HFF-Myc (cell line): ENCODE results near the gene EPRS1.

Experiments used
- DNase-seq: peaks from one replicate; pipeline ENCODE4 v3.0.0-alpha.2; 2011; ENCODE audit warnings: low read depth; ENCODE audit errors: extremely low read depth
- H3K4me3 ChIP-seq: replicated peaks from 2 replicates; pipeline ENCODE4 v1.5.1; 2011; ENCODE audit warnings: low read depth, mild to moderate bottlenecking, control low read depth, low read length
- CTCF ChIP-seq: IDR thresholded peaks from 2 replicates; pipeline ENCODE4 v1.5.1; 2012; ENCODE audit warnings: mild to moderate bottlenecking, low read depth, low read length, control low read depth; ENCODE audit errors: missing control alignments

Gene EPRS1

GRCh38 chr1:220007438-220007837, 38.9 kb downstream of the EPRS1 start:
- no peak for TF ChIP-seq CTCF
- no peak for DNase-seq
- no peak overlapping the region for H3K4me3 ChIP-seq

DNA sequence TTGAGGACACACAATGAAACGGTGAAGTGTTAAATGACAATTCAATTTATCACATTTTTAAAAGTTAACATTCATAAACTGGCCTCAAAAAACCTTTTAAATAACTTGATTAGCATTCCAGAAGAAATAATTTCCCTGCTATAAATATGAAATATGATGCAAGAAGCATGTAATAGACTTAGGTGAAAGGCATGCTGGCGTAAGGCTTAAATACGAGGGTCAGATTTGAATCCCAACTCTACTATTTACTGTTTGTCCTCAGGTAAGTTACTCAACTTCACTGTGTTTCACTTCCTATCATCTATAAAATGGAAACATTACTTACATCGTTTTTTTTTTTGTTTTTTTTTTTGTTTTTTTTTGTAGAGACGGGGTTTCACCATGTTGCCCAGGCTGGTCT, 40.8 kb downstream of the EPRS1 start:
- no peak for DNase-seq
- H3K4me3 ChIP-seq = no peak overlapping the region
- no peak for TF ChIP-seq CTCF

DNA sequence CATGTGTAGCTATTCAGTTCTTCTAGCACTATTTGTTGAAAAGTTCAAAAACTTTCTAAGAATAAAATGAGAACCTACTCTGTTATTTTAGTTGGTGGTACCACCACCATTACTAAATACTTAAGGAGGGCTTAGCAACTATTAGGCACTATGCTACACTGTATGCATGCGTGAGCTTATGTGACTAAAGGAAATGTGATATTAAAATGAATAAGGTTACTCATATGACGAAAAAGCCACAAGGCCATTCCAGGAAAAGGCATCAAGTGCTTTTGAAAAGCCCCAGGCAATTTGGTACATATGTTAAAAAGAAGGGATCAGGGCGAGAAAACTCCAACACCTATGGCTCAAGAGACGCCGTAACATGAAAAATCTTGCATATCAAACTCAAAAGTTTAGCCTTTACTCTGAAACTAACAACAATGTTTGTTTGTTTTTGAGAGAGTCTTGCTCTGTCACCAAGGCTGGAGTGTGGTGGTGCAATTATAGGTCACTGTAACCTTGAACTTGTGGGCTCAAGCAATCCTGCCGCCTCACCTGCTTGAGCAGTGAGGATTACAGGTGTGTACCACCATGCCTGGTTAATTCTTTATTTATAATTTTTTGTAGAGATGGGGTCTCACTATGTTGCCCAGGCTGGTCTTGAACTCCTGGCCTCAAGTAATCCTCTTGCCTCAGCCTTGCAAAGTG, 42.5 kb downstream of the EPRS1 start:
- DNase-seq = no peak
- H3K4me3 ChIP-seq = no peak overlapping the region
- TF ChIP-seq CTCF = no peak

DNA sequence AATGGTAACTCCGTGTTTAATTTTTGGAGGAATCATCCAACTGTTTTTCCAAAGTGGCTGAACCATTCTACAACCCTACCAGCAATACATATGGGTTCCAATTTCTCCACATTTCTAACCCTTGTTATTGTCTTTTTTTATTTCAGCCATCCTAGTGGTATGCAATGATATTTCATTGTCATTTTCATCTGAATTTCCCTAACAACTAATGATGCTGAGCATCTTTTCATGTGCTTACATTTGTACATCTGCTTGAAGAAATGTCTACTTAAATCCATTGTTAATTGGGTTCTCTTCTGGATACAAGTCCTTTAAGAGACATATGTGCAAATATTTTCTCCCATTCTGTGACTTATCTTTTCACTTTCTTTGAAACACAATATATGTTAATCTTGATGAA, 43.3 kb downstream of the EPRS1 start:
- TF ChIP-seq CTCF = no peak
- no peak for DNase-seq
- H3K4me3 ChIP-seq = no peak overlapping the region

DNA sequence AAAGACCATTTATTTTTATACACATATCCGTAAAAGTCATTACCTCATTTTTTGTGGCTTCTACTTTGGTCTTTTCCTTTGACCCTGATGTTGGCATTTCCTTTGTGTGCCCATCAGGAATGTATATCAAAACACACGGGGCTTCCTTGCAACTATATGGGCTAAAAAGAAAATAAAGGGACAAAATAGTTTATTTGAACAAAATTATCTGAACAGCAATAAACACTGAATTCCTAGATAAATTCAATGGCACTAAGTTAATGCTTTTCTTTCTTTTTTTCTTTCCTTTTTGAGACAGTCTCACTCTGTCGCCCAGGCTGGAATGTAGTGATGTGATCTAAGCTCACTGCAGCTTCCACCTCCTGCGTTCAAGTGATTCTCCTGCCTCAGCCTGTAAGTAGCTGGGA, 45.2 kb downstream of the EPRS1 start:
- no peak overlapping the region for H3K4me3 ChIP-seq
- DNase-seq = no peak
- TF ChIP-seq CTCF = no peak

DNA sequence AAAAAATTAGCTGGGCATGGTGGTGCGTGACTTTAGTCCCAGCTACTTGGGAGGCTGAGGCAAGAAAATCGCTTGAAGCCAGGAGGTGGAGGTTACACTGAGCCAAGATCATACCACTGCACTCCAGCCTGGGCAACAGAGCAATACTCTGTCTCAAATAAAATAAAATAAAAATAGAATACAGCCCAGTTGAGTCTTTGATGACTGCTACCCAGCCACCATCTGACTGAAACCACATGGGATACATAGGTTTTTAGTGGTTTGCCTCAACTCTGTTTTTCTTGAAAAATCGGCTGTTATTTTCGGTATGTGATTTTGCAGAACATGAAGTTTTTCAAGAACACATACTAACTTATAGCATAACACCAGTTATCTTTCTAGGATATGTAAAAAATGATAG, 46.5 kb downstream of the EPRS1 start:
- no peak overlapping the region for H3K4me3 ChIP-seq
- DNase-seq = no peak
- TF ChIP-seq CTCF = no peak
